GM19463 (cell line): Measurements from ENCODE around the gene HMG20A.

Source experiments
- ATAC-seq: cut with Tn5 transposase; IDR thresholded peaks from one replicate; pipeline ENCODE4 v1.9.1; 2021; ENCODE audit warnings: mild to moderate bottlenecking, moderate library complexity; ENCODE audit not compliant: unreplicated experiment

HMG20A gene

GRCh38 chr15:77425104-77425503 is 4.4 kb downstream of the HMG20A start:
- ATAC-seq, result no peak

GRCh38 chr15:77426377-77426776 is 5.7 kb downstream of the HMG20A start:
- no peak for ATAC-seq

- no peak for ATAC-seq
These were observed 6.2 kb downstream of the HMG20A start for GRCh38 chr15:77426871-77427270.

GRCh38 chr15:77430213-77430612 is 9.5 kb downstream of the HMG20A start:
- no peak for ATAC-seq

- ATAC-seq, result no peak
These were observed 10.0 kb downstream of the HMG20A start for GRCh38 chr15:77430652-77431051.

GRCh38 chr15:77436822-77437221 is 16.1 kb downstream of the HMG20A start:
- no peak for ATAC-seq

- ATAC-seq, result no peak
These were observed 16.6 kb downstream of the HMG20A start for GRCh38 chr15:77437264-77437663.

- ATAC-seq, result peak; percentile 57
These were observed 19.8 kb downstream of the HMG20A start for GRCh38 chr15:77440378-77440999.

- no peak for ATAC-seq
These were observed 26.2 kb downstream of the HMG20A start for GRCh38 chr15:77446840-77447390.

- ATAC-seq, result no peak
These were observed 33.6 kb downstream of the HMG20A start for GRCh38 chr15:77454265-77454664.

- no peak for ATAC-seq
These were observed 34.3 kb downstream of the HMG20A start for GRCh38 chr15:77454951-77455350.

- ATAC-seq, result no peak
These were observed 35.1 kb downstream of the HMG20A start for GRCh38 chr15:77455696-77456321.

- no peak for ATAC-seq
These were observed 36.1 kb downstream of the HMG20A start for GRCh38 chr15:77456746-77457145.

- ATAC-seq, result no peak
These were observed 36.7 kb downstream of the HMG20A start for GRCh38 chr15:77457191-77457904.

- no peak for ATAC-seq
These were observed 37.2 kb downstream of the HMG20A start for GRCh38 chr15:77457905-77458265.

- no peak for ATAC-seq
These were observed 38.3 kb downstream of the HMG20A start for GRCh38 chr15:77459031-77459430.

- ATAC-seq, result no peak
These were observed 40.8 kb downstream of the HMG20A start for GRCh38 chr15:77461486-77461885.

GRCh38 chr15:77464129-77464865 is 43.6 kb downstream of the HMG20A start:
- no peak for ATAC-seq

- ATAC-seq, result no peak
These were observed 45.8 kb downstream of the HMG20A start for GRCh38 chr15:77466521-77466920.

GRCh38 chr15:77468896-77469295 is 48.2 kb downstream of the HMG20A start:
- no peak for ATAC-seq

GRCh38 chr15:77470235-77470634 is 49.5 kb downstream of the HMG20A start:
- ATAC-seq, result no peak
